ENCODE results near the gene TREX2.

GRCh38 chrX:153397256-153397960 lies 48.4 kb downstream of the TREX2 start:
- no peak for TF ChIP-seq CTCF (IDR thresholded peaks at IDR 0.05; ENCODE audit: low read depth, low read length)
- TF ChIP-seq POLR2A (IDR thresholded peaks at IDR 0.05; ENCODE audit: extremely low read depth, insufficient read length): no peak
- no peak for TF ChIP-seq MAX (IDR thresholded peaks at IDR 0.05; ENCODE audit: low read depth, low read length)
